Liver (tissue), 9 donors: ENCODE measurements around the gene CARMIL1. TPM values are rescaled to one million over a fixed set of nuclear protein-coding genes. Genes with fewer than 3 reads are reported as not detected.

Source experiments
- DNase-seq: peaks from one replicate; pipeline ENCODE4 v3.0.0-alpha.2; 2017; ENCODE audit warnings: low spot score
- H3K27ac ChIP-seq, 2 donors: one replicate each; pipeline ENCODE4 v1.7.0; 2013; ENCODE audit warnings: inconsistent platforms in 2 of 2, low read length in 2 of 2, control low read depth in 1 of 2, low read depth in 1 of 2, mild to moderate bottlenecking in 1 of 2
- H3K27me3 ChIP-seq, 4 donors: one replicate each; pipeline versions ENCODE4 v1.6.1 to v1.7.0; 2013; ENCODE audit warnings: low read length in 3 of 4, inconsistent platforms in 1 of 4, mild to moderate bottlenecking in 1 of 4, moderate library complexity in 1 of 4; ENCODE audit not compliant: control insufficient read depth in 4 of 4, insufficient read depth in 4 of 4
- H3K36me3 ChIP-seq, 4 donors: one replicate each; pipeline versions ENCODE4 v1.6.1 to v1.7.0; 2013; ENCODE audit warnings: low read length in 3 of 4, mild to moderate bottlenecking in 3 of 4, low read depth in 1 of 4, moderate library complexity in 1 of 4; ENCODE audit not compliant: control insufficient read depth in 4 of 4, insufficient read depth in 3 of 4
- H3K4me1 ChIP-seq, 4 donors: one replicate each; pipeline versions ENCODE4 v1.6.1 to v1.7.0; 2013; ENCODE audit warnings: low read length in 3 of 4, mild to moderate bottlenecking in 3 of 4, moderate library complexity in 1 of 4; ENCODE audit not compliant: control insufficient read depth in 4 of 4, insufficient read depth in 4 of 4
- H3K4me3 ChIP-seq, 3 donors: one replicate each; pipeline versions ENCODE4 v1.6.1 to v1.7.0; 2013; ENCODE audit warnings: low read length in 3 of 3, control low read depth in 1 of 3, low read depth in 1 of 3, mild to moderate bottlenecking in 1 of 3
- H3K9ac ChIP-seq, 2 donors: one replicate each; pipeline ENCODE4 v1.7.0; 2013; ENCODE audit warnings: low read length in 2 of 2, mild to moderate bottlenecking in 2 of 2, moderate library complexity in 2 of 2, control low read depth in 1 of 2, low read depth in 1 of 2
- H3K9me3 ChIP-seq, 4 donors: one replicate each; pipeline versions ENCODE4 v1.6.1 to v1.7.0; 2013; ENCODE audit warnings: low read length in 3 of 4; ENCODE audit not compliant: control insufficient read depth in 4 of 4
- EGR1 ChIP-seq, 2 donors: IDR thresholded peaks; 2 replicates each; pipeline ENCODE4 v1.6.1; 2016 to 2018; ENCODE audit warnings: antibody characterized with exemption in 2 of 2, low read depth in 2 of 2
- FOXA1 ChIP-seq: IDR thresholded peaks from 2 replicates; pipeline ENCODE4 v1.6.1; 2016; ENCODE audit warnings: antibody characterized with exemption
- FOXA2 ChIP-seq: IDR thresholded peaks from 2 replicates; pipeline ENCODE4 v1.6.1; 2016; ENCODE audit warnings: antibody characterized with exemption
- GABPA ChIP-seq, 2 donors: IDR thresholded peaks in 1 of 2; conservative IDR thresholded peaks in 1 of 2; 2 replicates each; pipeline ENCODE4 v1.6.1; 2016; ENCODE audit warnings: antibody characterized with exemption in 2 of 2, mild to moderate bottlenecking in 1 of 2, moderate library complexity in 1 of 2
- HNF4A ChIP-seq, 2 donors: conservative IDR thresholded peaks; 2 replicates each; pipeline ENCODE4 v1.6.1; 2016; ENCODE audit warnings: antibody characterized with exemption in 2 of 2, mild to moderate bottlenecking in 2 of 2
- HNF4G ChIP-seq: IDR thresholded peaks from 2 replicates; pipeline ENCODE4 v1.6.1; 2016; ENCODE audit warnings: antibody characterized with exemption
- JUND ChIP-seq, 2 donors: IDR thresholded peaks; 2 replicates each; pipeline ENCODE4 v1.6.1; 2016; ENCODE audit warnings: antibody characterized with exemption in 2 of 2
- NR2F2 ChIP-seq: IDR thresholded peaks from 2 replicates; pipeline ENCODE4 v1.6.1; 2016; ENCODE audit warnings: antibody characterized with exemption
- RAD21 ChIP-seq, 2 donors: IDR thresholded peaks; 2 replicates each; pipeline ENCODE4 v1.6.1; 2016; ENCODE audit warnings: antibody characterized with exemption in 2 of 2, mild to moderate bottlenecking in 2 of 2
- RXRA ChIP-seq, 2 donors: IDR thresholded peaks; 2 replicates each; pipeline ENCODE4 v1.6.1; 2017 to 2018; ENCODE audit warnings: antibody characterized with exemption in 2 of 2, mild to moderate bottlenecking in 1 of 2
- SP1 ChIP-seq: IDR thresholded peaks from 2 replicates; pipeline ENCODE4 v1.6.1; 2018; ENCODE audit warnings: antibody characterized with exemption, mild to moderate bottlenecking
- TAF1 ChIP-seq: conservative IDR thresholded peaks from 2 replicates; pipeline ENCODE4 v1.6.1; 2016; ENCODE audit warnings: antibody characterized with exemption, mild to moderate bottlenecking
- YY1 ChIP-seq: IDR thresholded peaks from 2 replicates; pipeline ENCODE4 v1.6.1; 2016; ENCODE audit warnings: antibody characterized with exemption, mild to moderate bottlenecking
- WGBS: extraction: QIAGEN DNeasy Blood & Tissue Kit; methylation state at CpG from one replicate; pipeline ENCODE4 v1.1.7; 2013; 5-methylcytosine and 5-hydroxymethylcytosine counted together
- polyA plus RNA-seq, 2 donors: library from polyadenylated mRNA; stranded (reverse) in 1 of 2; unstranded in 1 of 2; fragments of 200-250 nt in 1 of 2; fragments of >200 nt in 1 of 2; fragmentation: Nextera tagmentation in 1 of 2; extraction: Ambion mirVana in 1 of 2; gene quantifications; one replicate each; pipeline versions ENCODE4 v1.2.1 to v1.2.3, GENCODE V29; 2013 to 2015
- total RNA-seq, 2 donors: library from RNA; depleted of rRNA; stranded (reverse); fragments of >200 nt; gene quantifications; one replicate each; pipeline ENCODE4 v1.2.3, GENCODE V29; 2014
- TF ChIP-seq, protein P1 (sequence below): IDR thresholded peaks from 2 replicates; pipeline ENCODE4 v1.6.1; 2016; ENCODE audit warnings: antibody characterized with exemption, mild to moderate bottlenecking
- TF ChIP-seq, protein P2 (sequence below): fragments of 150-350 bp; IDR thresholded peaks from 2 replicates; pipeline ENCODE4 v1.5.1; 2017; ENCODE audit warnings: improper control_type of control experiment, low read depth, low read length; ENCODE audit not compliant: missing input control
- TF ChIP-seq, protein P3 (sequence below): IDR thresholded peaks from 2 replicates; pipeline ENCODE4 v1.6.1; 2016; ENCODE audit warnings: antibody characterized with exemption
- TF ChIP-seq, protein P4 (sequence below): IDR thresholded peaks from 2 replicates; pipeline ENCODE4 v1.6.1; 2016; ENCODE audit warnings: antibody characterized with exemption
- TF ChIP-seq, protein P5 (sequence below): IDR thresholded peaks from 2 replicates; pipeline ENCODE4 v1.6.1; 2016; ENCODE audit warnings: antibody characterized with exemption
- donor health status: healthy.
- donor health status: healthy.
- donor health status: healthy.
- donor health status: healthy.
- donor health status: healthy.

CARMIL1 gene
- total and polyA plus RNA-seq, 4 donors: 1.4 to 9.5 (median 3.5) TPM

DNA sequence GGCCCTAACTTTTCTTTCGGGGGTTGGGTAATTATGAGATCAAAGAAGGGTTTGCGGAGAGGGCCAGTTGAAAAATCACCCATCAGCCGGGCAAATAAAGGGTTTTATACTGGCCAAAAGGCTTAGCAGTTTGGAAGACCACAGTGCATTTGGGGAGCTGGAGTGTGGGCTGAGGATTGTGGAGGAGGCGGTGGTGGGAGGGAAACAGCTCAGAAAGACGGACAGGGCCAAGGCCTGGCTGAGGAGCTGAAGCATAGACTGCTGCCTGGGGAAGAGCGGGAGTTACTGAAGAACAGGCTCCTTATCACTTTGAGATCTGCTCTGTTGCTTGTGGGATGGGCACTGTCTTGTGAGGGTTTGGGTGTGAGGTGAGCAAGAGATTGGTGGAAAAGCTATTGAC is 144.2 kb downstream of the CARMIL1 start (continued):
- TF ChIP-seq, protein P1, sequence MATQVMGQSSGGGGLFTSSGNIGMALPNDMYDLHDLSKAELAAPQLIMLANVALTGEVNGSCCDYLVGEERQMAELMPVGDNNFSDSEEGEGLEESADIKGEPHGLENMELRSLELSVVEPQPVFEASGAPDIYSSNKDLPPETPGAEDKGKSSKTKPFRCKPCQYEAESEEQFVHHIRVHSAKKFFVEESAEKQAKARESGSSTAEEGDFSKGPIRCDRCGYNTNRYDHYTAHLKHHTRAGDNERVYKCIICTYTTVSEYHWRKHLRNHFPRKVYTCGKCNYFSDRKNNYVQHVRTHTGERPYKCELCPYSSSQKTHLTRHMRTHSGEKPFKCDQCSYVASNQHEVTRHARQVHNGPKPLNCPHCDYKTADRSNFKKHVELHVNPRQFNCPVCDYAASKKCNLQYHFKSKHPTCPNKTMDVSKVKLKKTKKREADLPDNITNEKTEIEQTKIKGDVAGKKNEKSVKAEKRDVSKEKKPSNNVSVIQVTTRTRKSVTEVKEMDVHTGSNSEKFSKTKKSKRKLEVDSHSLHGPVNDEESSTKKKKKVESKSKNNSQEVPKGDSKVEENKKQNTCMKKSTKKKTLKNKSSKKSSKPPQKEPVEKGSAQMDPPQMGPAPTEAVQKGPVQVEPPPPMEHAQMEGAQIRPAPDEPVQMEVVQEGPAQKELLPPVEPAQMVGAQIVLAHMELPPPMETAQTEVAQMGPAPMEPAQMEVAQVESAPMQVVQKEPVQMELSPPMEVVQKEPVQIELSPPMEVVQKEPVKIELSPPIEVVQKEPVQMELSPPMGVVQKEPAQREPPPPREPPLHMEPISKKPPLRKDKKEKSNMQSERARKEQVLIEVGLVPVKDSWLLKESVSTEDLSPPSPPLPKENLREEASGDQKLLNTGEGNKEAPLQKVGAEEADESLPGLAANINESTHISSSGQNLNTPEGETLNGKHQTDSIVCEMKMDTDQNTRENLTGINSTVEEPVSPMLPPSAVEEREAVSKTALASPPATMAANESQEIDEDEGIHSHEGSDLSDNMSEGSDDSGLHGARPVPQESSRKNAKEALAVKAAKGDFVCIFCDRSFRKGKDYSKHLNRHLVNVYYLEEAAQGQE: no peak

DNA sequence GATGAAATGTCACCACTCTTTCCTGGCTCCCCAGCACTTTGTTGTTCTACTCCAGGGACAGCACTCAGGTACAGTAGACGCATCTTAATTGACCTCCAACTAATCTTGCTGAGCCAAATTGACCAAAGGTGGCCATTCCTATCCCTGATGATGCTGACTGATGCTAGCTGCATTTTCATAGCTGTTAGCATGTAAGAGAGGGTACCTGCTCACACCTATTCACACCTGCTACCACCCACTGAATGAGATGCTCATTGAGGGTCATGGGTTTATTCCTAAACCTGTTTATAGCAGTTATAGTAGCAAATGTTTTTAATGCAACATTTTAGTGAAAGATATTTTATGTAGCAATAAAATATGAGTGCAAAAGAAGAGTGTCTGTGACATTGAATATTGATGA is 145.1 kb downstream of the CARMIL1 start:
- H3K4me3 ChIP-seq: no peak overlapping the region
- no peak overlapping the region for H3K27ac ChIP-seq
- H3K9me3 ChIP-seq: no peaks in the 10 kb centered on the region
- H3K4me1 ChIP-seq: no peaks in the 10 kb centered on the region
- H3K36me3 ChIP-seq: peaks cover 0 to 3% (median 0%) of the 10 kb centered on the region in 4 donors
- no peak overlapping the region for H3K9ac ChIP-seq
- DNase-seq: no peak
- WGBS: 93% methylated on average over 1 of the region's 1 CpG
- no peak for TF ChIP-seq JUND (IDR thresholded peaks at IDR 0.05)
- TF ChIP-seq TAF1: no peak
- no peak for TF ChIP-seq YY1
- H3K27me3 ChIP-seq: no peaks in the 10 kb centered on the region

DNA sequence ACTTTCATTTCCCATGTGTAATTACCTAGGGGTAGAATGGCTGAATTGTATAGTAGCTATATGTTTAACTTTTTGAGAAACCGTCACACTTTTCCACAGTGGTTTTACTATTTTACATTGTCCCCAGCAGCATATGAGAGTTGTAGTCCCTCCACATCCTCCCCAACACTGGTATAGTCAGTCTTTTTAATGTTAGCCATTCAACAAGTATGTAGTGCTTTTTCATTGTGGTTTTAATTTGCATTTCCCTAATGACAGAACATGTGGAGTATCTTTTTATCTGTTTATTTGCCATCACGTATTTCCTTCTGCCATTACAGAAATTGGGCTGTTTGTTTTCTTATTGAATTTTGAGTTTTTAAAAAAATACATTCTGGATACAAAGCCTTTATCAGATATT is 148.4 kb downstream of the CARMIL1 start:
- Histone ChIP-seq H3K36me3 (peaks cover 0 to 3% (median 0%) of the 10 kb centered on the region in 4 donors), H3K4me3 (no peak overlapping the region), H3K9me3 (no peaks in the 10 kb centered on the region), H3K4me1 (no peaks in the 10 kb centered on the region), H3K27me3 (no peaks in the 10 kb centered on the region), H3K27ac (no peak overlapping the region), H3K9ac (no peak overlapping the region)
- no peak for DNase-seq
- 82% methylated on average over 2 of the region's 2 CpGs for WGBS
- no peak for TF ChIP-seq JUND (IDR thresholded peaks at IDR 0.05)
- TF ChIP-seq, protein P2, sequence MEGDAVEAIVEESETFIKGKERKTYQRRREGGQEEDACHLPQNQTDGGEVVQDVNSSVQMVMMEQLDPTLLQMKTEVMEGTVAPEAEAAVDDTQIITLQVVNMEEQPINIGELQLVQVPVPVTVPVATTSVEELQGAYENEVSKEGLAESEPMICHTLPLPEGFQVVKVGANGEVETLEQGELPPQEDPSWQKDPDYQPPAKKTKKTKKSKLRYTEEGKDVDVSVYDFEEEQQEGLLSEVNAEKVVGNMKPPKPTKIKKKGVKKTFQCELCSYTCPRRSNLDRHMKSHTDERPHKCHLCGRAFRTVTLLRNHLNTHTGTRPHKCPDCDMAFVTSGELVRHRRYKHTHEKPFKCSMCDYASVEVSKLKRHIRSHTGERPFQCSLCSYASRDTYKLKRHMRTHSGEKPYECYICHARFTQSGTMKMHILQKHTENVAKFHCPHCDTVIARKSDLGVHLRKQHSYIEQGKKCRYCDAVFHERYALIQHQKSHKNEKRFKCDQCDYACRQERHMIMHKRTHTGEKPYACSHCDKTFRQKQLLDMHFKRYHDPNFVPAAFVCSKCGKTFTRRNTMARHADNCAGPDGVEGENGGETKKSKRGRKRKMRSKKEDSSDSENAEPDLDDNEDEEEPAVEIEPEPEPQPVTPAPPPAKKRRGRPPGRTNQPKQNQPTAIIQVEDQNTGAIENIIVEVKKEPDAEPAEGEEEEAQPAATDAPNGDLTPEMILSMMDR: no peak
- TF ChIP-seq, protein P3, sequence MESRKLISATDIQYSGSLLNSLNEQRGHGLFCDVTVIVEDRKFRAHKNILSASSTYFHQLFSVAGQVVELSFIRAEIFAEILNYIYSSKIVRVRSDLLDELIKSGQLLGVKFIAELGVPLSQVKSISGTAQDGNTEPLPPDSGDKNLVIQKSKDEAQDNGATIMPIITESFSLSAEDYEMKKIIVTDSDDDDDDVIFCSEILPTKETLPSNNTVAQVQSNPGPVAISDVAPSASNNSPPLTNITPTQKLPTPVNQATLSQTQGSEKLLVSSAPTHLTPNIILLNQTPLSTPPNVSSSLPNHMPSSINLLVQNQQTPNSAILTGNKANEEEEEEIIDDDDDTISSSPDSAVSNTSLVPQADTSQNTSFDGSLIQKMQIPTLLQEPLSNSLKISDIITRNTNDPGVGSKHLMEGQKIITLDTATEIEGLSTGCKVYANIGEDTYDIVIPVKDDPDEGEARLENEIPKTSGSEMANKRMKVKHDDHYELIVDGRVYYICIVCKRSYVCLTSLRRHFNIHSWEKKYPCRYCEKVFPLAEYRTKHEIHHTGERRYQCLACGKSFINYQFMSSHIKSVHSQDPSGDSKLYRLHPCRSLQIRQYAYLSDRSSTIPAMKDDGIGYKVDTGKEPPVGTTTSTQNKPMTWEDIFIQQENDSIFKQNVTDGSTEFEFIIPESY: no peak
- no peak for TF ChIP-seq HNF4A (conservative IDR thresholded peaks at IDR 0.05)
- no peak for TF ChIP-seq NR2F2
- TF ChIP-seq SP1: no peak
- no peak for TF ChIP-seq EGR1 (IDR thresholded peaks at IDR 0.05; ENCODE audit: low read depth in 2 of 2)
- no peak for TF ChIP-seq FOXA1
- no peak for TF ChIP-seq GABPA (IDR thresholded peaks at IDR 0.05 in 1 of 2, conservative IDR thresholded peaks at IDR 0.05 in 1 of 2)
- TF ChIP-seq RXRA (IDR thresholded peaks at IDR 0.05): no peak
- TF ChIP-seq, protein P4, sequence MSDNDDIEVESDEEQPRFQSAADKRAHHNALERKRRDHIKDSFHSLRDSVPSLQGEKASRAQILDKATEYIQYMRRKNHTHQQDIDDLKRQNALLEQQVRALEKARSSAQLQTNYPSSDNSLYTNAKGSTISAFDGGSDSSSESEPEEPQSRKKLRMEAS: no peak
- TF ChIP-seq, protein P5, sequence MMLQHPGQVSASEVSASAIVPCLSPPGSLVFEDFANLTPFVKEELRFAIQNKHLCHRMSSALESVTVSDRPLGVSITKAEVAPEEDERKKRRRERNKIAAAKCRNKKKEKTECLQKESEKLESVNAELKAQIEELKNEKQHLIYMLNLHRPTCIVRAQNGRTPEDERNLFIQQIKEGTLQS: no peak
- no peak for TF ChIP-seq FOXA2
- no peak for TF ChIP-seq HNF4G
- no peak for TF ChIP-seq TAF1
- TF ChIP-seq YY1: no peak
- no peak for TF ChIP-seq RAD21 (IDR thresholded peaks at IDR 0.05)
- TF ChIP-seq, protein P1: no peak
